HL-60 (cell line): ENCODE results near the gene KIF25.

Source experiments
- CTCF ChIP-seq: IDR thresholded peaks from one replicate; pipeline ENCODE4 v1.5.1; 2011; ENCODE audit warnings: low read length, control low read depth, inconsistent platforms; ENCODE audit not compliant: insufficient read depth
- GABPA ChIP-seq: IDR thresholded peaks from 2 replicates; pipeline ENCODE4 v1.6.1; 2012; ENCODE audit warnings: low read depth
- REST ChIP-seq: IDR thresholded peaks from 2 replicates; pipeline ENCODE4 v1.6.1; 2012; ENCODE audit warnings: low read depth; ENCODE audit not compliant: insufficient replicate concordance

DNA sequence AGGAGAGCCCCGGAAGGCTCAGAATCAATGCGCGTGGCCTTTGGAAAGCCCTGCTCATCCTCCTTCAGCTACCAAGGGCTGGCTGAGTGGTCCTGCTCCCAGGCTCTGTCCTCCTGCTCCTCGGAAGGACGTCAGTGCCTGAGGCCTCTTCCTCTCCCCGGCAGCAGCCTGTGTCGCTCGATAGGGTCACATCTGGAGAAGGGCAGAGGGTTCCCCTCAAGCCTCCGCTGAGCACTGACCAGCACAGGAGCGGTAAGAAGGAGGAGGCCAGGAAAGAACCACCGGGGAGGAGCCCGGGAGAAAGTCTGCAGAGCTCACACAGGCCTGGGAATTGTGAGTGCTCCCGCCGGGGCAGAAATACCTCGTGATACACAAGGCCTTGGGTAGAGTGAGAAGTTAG, 21.2 kb downstream of the KIF25 start:
- TF ChIP-seq GABPA (no peak), CTCF (no peak), REST (no peak)
